Stimulated activated CD8-positive, alpha-beta memory T cell treated with anti-CD3 and anti-CD28 coated beads, Interleukin-7, amount 100 ng/mL, for 48 hours (primary cell): ENCODE measurements around the gene FRMD5.

Source experiments
- DNase-seq, 2 donors: peaks; one replicate each; pipeline ENCODE4 v3.0.0-alpha.2; 2020; ENCODE audit warnings: low read depth in 1 of 2; ENCODE audit errors: extremely low read depth in 1 of 2

FRMD5 gene

DNA sequence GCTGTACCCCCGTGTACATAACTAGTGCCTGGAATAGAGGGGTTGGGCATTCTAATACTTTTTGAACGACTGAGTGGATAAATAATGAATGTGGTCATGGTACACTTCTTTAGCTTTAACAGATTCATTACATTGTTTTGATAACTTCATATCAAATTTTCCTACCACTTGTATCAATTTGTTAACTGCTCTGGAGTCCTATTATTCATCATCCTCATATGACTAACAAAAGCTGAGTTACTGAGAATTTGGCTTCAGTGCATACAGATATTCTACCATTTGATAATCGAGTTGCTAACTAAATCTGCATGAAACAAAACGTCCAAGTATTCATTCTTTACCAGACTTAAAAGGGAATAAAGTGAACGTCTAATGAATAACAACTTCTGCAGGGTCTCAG is 31.7 kb downstream of the FRMD5 start:
- DNase-seq, result no peak

DNA sequence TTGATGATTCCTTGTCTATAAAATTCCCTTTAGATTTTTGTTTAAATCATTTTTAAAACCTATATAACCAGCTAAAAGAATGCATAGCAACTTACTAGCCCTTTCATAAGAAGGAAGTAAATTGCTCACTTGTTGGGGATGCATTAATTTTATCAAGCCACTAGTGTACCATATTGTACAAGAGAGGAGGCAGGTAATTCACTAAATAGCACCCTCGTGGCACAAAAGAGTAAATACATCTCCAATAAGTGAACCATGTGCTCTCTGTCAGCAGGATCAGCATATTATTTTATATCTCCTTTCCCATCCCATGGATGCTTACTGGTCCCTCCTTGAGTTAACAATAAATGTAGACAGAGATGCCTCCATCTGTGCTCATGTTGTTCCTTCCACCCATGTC is 34.3 kb downstream of the FRMD5 start:
- DNase-seq, result no peak

DNA sequence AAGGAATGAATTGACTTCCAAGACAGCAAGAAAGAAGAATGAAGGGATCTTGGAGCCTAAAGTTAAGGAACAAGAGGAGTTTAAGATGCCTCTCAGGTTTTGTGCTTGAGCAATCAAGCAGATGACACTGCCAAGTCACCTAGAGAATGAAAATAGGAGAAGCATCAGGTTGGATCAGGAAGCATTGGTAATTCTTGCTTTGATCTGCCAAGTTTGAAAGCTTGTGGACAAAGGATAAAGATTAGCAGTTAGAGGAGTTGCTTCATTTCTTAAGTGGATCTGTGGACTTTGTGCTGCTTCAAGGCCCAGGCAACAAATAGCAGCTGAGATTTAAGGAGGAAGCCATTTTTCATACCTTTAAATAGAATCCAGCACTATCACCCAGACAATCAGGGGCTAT is 35.6 kb downstream of the FRMD5 start:
- no peak for DNase-seq

DNA sequence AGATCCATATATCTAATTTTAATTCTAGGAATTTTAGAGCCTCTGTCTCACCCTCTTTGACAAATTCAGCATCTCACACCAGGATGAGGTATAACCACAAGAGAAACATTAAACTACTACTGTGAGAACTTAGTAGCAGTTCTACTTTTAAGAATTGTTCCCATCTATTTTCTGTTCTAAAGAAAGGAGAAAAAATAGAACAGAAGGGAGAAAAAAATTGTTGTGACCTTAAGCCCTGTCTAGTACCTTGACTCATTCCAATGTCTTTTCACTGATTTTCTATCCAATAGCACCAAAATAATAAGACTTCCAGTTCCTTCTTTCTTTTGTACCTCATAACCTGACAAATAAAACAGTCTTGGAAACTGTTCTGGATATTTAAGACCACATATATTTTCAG is 37.0 kb downstream of the FRMD5 start:
- DNase-seq, result no peak

DNA sequence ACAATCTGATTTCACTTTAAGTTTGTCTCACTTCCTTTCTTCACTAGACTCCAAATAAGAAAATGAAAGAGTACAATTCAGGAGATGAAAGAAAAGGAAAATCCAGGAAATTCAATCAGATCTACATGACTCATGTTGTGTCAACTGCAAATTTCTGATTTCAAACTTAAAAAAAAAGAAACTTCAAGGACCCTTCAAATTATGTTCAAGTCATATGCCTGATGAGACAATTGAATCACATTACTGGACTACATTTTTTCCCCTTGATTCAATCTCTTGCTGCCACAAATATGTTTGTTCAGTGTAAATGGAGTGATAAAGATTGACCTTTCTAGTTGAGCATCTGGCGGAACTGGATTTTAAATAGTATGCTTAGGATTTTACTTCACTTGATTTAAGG is 37.4 kb downstream of the FRMD5 start:
- DNase-seq, result no peak

DNA sequence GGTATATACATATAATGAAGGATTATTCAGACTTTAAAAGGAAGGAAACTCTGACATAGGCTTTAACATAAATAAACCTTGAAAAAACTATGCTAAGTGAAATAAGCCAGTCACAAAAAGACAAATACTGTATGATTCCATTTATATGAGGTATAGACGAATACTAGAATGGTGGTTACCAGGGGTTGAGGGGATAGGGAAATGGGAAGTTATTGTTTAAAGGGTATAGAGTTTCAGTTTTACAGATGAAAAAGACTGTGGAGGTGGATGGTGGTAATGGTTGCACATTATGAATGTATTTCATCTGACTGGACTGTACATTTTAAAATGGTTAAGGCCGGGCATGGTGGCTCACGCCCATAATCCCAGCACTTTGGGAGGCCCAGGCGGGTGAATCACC is 41.7 kb downstream of the FRMD5 start:
- DNase-seq, result no peak

DNA sequence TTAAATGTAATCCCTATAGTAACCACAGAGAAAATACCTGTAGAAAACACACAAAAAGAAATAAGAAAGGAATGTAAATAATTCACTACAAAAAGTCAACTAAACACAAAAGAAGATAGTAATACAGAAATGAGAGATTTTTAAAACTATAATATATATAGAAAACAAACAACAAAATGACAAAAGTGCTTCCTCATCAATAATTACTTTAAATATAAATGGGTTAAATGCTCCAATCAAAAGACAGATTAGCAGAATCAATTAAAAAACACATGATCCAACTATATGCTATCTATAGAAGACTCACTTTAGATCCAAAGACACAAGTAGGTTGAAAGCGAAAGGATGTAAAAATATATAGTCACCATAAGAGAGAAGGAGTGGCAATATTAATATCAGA is 45.8 kb downstream of the FRMD5 start:
- no peak for DNase-seq

DNA sequence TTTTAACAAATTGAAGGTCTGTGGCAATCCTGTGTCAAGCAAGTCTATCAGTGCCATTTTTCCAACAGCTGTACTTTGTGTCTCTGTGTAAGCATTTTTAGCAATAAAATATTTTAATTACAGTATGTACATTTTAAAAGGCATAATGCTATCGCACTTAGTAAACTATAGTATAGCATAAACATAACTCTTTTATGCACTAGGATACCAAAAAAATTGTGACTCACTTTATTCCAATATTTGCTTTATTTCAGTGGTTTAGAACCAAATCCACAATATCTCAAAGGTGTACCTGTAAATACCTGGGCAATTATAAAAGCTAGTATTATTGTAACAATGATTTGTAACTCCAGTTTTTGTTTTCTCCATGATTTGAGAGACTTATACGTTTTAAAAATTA is 46.5 kb downstream of the FRMD5 start:
- DNase-seq, result no peak

DNA sequence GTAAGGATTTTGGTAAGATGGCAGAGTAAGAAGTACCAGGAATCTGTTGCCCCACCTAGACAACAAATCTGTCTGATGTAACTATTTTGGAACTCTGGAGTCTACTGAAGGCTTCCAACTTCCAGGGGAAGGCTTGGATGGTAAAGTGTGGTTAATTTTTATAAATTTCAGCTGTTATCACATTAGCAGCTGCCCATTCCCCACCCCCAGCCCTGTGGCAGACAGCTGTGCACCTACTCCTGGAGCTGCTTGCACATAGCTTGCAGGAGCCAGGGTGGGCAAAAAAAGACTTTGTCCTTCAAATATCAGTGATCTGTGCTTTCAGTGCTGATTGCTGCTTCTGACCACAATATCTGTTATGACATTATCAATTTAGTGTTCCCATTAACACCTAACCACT is 47.4 kb downstream of the FRMD5 start:
- DNase-seq, result no peak

DNA sequence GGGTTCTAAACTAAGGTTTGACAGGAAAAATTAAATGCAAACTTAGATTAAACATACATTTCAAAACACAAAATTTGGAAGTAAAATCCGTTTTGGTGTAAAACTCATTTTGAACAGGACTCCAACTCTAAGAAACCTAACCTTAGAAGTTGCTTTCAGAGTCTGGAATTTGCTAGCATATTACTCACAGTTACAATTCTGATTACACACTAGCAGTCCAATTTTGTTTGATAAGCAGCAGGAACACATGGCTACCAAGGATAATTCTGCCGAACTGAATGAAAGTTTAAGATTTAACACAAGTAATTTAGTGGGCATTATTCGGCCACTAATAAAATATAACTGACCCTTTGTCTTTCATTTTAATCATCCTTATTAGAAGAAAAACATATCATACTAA is 49.6 kb downstream of the FRMD5 start:
- DNase-seq, result no peak

DNA sequence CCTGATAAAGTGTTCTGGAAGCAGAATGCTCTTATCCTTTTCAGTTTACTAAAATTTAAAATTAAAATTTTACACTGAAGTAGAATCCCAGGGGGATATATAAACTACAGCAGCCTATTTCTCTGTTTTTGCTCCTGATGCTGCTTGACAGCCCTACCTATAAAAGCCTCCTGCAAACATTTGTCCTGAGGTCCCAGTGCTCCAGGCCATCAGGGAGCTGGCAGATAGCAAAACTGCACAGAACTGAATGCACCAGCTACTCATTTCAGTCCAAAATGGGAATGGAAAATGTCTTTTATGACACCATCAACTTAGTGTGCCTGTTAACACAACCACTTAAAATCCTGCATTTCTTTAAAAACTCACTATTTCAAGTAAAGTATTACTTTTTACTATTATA is 50.1 kb downstream of the FRMD5 start:
- DNase-seq, result no peak

DNA sequence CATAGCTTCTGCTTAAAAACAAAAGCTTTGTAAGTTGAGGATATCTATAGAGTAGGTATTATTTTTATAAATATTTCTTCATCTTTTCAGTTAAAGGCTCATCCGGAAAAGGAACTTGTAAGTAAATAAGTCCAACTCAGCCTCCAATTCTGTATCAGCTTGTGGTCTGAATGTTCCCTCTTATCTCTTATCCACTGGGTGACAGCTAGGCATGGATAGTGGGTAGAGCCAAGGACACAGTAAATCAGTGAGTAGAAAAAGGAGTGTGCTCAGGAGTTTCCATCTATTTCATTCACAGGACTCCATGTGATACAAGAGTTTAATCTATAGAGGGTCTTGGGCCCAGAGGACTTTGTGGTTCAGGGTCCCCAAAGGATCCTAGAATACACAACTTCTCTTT is 50.9 kb downstream of the FRMD5 start:
- no peak for DNase-seq

DNA sequence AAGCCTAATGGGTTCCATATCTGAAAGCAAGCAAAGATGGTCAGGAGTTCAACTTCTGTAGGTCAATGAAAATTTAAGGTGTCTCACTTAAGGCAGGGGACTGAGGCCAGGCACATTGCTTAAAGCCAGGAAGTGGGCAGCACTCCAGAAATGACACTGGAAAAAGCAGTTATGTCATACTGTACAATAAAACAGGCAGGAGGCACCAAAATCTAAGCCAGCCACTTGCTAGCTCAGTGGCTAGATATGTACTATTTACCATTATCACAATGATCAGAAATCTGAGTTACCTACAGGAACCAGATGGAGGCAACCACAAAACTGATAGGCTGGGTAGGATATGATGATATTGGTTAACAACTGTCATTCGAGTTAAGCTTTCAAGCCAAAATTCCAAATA is 57.3 kb downstream of the FRMD5 start:
- DNase-seq, result no peak

DNA sequence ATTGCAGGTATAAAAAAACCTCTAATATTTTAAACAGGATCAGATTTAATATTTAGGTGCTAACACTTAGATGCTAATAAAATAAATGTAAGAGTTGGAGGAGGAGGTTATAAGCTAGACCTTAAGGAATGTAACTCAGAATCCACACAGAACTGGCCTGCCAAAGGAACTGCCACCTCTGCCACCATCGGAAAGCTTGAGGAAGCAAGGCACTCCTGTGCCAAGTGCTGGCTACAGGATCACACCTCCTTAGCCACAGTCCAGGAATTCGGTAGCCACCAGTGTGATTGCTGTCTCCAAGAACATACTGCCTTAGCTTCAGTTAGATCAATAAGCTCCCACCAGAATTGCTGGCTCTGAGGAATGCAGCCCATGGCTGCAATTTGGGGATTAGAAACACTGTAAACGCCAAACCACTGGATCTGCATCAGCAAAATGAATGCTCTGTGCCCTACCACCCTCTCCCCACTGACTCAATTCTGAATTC is 58.0 kb downstream of the FRMD5 start:
- no peak for DNase-seq

DNA sequence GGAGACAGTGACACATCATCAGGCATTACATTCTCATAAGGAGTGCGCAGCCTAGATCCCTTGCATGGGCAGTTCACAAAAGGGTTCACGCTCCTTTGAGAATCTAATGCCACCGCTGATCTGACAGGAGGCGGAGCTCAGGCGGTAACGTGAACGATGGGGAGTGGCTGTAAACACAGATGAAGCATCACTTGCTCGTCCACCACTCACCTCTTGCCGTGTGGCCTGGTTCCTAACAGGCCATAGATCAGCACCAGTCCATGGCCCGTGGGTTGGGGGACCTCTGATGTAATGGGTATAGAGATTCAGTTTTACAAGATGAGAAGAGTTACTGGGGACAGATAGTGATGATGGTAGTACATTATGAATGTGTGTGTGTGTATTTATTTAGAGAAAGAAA is 63.0 kb downstream of the FRMD5 start:
- no peak for DNase-seq

DNA sequence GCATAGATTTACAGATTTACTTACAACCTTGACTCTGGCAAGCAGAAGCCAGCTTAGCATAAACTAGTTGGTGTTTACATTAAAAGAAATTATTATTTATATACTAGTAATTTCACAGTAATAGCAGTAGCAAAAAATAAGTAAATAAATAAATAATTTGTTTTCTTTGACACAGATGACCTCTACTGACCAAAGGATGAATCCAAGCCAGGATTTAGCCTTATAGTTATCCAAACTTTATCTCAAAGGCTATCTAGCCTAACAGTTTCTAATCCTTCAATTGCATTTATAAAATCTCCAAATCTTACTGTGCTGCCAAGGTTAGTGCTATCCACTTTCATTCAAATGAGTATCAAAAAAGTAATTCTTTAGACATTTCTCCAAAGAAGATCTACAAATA is 64.3 kb downstream of the FRMD5 start:
- DNase-seq, result no peak

DNA sequence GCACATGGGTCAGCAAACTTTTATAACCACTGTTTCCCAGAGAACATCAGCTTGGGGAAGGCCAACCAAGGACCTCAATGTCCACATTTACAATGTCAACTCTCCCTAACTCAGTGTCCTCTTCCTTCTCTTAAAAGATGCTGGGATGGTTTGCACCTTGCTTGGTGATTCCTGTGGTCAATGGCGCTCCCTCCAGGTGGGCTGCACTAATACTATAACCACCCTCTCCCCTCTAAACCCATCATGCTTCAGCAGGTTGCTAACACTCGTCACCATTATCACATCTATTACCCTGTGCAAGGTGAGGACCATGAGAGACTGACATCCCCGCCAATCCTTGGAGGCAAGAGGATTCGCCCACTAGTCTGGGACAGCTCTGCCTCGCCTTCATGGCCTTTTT is 65.2 kb downstream of the FRMD5 start:
- no peak for DNase-seq

DNA sequence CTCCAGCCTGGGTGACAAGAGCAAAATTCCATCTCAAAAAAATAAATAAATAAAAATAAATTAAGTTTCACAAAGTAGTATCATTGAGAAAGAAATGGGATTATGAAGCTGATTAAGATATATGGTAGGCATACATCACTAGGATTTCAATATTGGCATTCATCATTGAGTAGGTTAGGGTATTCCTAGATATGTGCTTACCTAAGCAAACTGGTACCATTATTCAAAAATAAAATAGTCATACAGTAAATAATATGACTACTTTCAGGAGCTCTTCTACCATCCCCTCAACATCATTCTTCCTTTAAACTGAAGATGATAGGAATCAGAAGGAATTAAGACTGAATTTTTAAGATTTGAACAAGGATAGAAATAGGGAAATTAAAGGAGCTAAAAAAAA is 66.6 kb downstream of the FRMD5 start:
- DNase-seq, result no peak

DNA sequence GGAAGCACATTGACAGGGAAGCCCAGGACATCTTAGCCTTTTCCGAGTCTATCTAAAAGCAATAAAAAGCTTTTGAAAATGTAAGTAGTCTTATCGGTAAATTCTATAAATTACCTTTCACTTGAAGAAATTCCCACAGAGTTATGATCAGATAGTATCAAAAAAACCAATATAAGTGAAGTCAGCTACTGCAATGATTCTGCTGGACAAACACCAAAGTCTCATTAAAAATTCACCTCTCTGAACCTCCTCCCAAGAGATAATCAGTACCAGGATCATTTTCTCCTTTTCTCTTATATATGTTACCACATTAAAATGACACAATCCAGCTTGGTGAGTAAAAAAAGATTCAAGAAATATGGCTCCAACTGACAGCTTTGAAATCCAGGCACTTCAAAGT is 69.2 kb downstream of the FRMD5 start:
- no peak for DNase-seq

DNA sequence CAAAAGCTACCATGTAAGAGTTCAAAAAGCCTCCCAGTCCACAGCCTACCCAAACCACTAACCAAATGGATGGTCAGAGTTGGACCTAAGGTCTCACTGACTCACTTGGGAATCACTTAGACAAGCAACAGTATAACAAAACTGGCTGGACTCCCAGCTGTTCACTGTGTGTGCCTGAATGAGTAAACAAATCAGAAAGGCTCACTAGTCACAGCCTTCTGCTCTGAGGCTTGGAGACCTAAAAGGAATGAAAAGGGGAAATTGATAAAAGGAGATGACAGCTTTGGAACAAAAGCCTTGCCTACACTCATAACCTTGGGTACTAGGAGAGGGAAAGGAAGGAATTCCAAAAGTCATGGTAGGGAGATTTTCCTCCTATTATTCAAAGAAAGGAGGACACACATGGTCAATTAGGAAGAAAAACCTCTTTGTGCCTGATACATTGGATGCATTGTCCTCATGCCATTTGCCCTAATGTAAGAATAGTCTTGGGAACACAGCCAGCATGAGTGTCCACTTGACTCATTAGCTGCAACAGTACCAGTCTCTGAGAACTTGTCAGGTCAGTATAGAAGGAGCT is 92.3 kb downstream of the FRMD5 start:
- DNase-seq, result no peak

DNA sequence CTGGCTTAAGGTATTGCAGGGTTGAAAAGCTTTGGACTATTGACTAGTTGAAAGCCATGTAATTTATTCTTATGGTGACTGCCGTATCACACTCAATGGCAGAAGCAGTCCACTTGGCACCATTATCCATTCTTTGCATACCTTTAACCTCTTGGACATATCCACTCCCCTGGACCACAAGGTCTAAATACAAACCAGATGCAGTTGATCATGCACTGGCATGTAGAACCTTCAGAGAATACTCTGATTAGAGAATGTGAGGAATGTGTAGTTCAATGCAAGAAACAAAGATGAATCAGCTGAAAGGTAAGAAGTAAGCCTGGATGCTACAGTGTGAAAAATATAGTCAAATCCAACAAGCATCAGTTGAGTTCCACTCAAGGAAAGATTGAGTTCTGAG is 93.1 kb downstream of the FRMD5 start:
- no peak for DNase-seq

DNA sequence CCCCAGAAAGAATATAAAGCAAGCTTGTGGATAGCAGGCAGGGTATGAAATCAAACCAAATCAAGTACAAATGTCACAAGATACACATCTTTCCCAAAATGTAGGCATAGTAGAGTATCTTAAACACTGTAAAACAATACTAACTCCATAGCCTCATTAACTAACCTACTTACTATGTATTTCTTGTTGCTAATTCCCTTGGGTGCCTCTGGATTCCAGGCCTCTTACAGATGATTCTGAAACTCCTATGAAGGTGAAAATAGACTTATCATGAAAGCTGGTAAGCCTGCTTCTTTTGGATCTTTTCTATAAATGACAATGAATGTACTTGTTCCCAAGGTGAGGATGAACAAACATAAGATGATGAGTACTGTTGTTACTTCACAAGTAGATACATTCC is 93.8 kb downstream of the FRMD5 start:
- DNase-seq, result no peak

DNA sequence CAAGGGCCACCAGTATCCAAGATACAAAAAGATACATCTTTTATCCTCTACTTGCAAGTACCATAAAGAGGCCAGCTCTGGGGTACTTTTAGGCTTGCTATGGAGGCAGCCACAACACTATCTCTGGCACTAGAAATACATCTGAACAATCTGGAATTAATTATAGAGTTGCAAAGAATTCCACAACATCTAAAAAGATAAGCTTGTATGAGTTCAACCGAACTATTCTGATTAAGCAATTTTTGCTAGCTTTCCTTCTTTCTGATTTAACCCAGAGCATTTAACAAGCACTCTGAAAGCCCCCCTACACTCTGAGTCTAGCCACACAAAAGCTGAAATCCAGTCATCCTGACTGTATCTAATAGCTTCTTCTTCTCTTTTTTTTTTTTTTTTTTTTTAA is 95.4 kb downstream of the FRMD5 start:
- DNase-seq, result no peak

DNA sequence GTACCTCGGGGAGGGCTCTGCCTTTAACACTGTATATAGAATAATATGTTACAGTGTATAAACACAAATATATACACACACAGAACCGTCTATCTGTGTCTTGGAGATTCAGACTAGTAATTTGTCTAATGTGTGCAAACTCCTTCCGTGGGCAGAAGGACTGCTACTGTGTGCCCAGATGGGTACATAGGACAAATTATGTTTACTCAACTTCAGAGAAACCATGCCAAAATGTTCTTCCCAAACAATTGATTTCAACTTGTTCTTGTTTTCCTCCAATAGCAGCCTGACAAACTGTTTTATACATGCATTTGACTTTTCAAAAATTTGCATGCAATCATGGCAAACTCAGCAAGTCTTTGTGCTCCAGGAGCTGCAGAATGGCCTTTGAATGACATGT is 97.5 kb downstream of the FRMD5 start:
- no peak for DNase-seq
